ENCODE data around the gene DPH2.

Gene DPH2

DNA sequence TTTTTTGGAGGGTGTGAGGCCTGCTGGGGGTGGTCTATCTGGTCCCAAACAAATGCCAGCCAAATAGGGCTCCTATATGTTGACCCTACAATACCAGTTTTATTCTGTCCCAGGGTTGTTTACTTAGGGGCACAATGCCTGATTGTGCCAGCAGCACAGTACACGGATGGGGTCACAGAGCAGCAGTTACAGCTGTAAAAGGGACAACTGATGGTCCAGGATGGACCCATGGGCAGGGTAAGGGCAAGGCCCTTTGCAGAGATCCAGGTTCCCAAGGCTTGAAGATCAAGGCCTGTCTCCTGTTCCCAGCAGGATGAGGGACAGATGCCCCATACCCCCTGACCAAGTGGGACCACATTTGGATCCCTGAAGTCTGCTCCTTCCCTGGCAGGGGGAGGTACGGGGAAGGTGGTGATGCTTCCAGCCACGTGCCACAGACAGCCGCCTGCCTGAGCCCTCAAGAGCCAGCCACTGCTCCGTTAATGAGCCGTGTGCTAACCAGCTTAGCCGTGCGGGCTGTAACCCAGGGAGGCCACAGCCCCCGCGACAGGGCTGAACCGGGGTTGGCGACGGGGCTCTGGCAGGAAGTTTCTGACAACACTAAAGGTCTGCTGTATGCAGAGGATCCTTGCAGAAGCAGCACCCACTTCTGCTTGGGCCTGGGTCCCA is 43.3 kb downstream of the DPH2 start:
- no peak for TF ChIP-seq CTCF (IDR thresholded peaks at IDR 0.05; ENCODE audit: low read length, missing control alignments)

GRCh38 chr1:44013949-44014348 is 44.1 kb downstream of the DPH2 start:
- no peak for TF ChIP-seq CTCF (IDR thresholded peaks at IDR 0.05; ENCODE audit: low read length, missing control alignments)
- no peak for DNase-seq (ENCODE audit: low read depth)
- H3K4me3 ChIP-seq (replicated peaks; ENCODE audit: low read depth, low read length), result no peak overlapping the region

More for the DNA sequence above, 43.3 kb downstream of the DPH2 start:
- H3K4me3 ChIP-seq (replicated peaks; ENCODE audit: low read depth, low read length), result no peak overlapping the region
- DNase-seq (ENCODE audit: low read depth), result no peak

- TF ChIP-seq CTCF (IDR thresholded peaks at IDR 0.05; ENCODE audit: low read length, missing control alignments), result no peak
- no peak for DNase-seq (ENCODE audit: low read depth)
- no peak overlapping the region for H3K4me3 ChIP-seq (replicated peaks; ENCODE audit: low read depth, low read length)
Observed at GRCh38 chr1:44014365-44015104, 44.7 kb downstream of the DPH2 start.

DNA sequence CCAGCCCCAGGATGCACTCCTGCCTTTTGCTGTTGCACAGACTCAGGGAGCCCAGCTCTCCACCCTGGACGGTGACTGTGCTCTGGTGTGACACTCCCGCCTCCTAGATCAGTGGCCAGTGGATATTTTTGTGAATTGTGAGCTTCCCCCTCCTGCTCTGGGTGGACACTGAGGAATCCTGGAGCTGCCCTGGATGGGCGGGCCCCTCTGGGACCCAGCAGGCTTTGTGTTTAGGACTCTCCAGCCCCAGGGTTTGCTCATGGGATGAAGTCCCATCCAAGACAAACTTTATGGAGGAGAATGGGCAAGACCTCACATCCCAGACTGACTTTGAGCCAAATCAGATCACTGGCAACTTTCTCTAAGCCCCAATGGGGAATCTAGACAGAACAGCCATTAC is 45.4 kb downstream of the DPH2 start:
- no peak overlapping the region for H3K4me3 ChIP-seq (replicated peaks; ENCODE audit: low read depth, low read length)
- TF ChIP-seq CTCF (IDR thresholded peaks at IDR 0.05; ENCODE audit: low read length, missing control alignments), result no peak

DNA sequence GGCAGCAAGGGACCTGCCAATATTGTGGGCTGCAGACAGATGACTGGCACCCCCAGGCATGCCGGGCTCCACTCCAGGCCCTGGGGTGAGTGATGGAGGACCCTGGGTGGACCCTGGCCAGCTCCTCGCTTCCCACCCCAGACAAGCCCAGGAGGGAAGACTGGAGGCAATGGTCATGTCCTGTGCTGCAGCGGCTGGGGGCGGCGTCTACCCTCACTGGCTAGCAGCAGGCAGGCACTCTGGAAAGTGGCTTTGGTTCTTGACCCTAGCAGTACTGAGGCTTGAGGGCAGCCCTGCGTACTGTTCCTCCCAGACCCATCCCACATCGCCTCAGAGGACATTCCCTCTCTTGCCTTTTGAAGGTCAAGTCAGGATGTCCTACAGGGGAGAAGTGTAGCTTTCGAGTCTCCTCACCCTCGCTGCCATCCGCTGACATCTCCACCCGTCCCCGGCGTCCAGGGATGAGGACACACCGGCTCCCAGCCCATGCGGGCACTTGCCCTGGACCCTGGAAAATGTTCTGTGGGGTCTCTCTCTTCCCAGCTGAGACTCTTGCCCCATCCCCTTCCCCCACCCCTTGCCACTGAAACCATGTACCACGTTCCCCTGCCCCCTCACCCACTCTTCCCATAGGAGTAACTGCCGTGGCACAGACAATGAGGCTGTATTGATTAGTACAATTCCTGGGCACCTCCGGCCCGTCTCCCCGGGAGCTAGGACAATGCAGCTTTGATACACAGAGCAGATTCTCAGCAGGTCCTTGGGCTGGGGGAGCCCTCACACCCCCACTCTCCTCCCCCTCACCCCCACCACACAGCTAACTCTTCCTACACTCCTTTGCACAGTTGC is 46.5 kb downstream of the DPH2 start:
- no peak for TF ChIP-seq CTCF (IDR thresholded peaks at IDR 0.05; ENCODE audit: low read length, missing control alignments)
- DNase-seq (ENCODE audit: low read depth), result no peak
- H3K4me3 ChIP-seq (replicated peaks; ENCODE audit: low read depth, low read length), result no peak overlapping the region

More for the DNA sequence above, 45.4 kb downstream of the DPH2 start:
- no peak for DNase-seq (ENCODE audit: low read depth)

GRCh38 chr1:44016890-44017400 is 47.1 kb downstream of the DPH2 start:
- TF ChIP-seq CTCF (IDR thresholded peaks at IDR 0.05; ENCODE audit: low read length, missing control alignments), result no peak
- no peak for DNase-seq (ENCODE audit: low read depth)
- H3K4me3 ChIP-seq (replicated peaks; ENCODE audit: low read depth, low read length), result no peak overlapping the region
